DOHH2 (cell line): ENCODE measurements around the gene RBM4B.

Experiments used
- H3F3A ChIP-seq: fragments of 200-600 bp; sonication (generic), shearing (Covaris generic); 2 replicates; pipeline ENCODE4 v1.6.0; 2016; ENCODE audit warnings: antibody characterized with exemption, mild to moderate bottlenecking; ENCODE audit not compliant: control insufficient read depth, insufficient read depth
- H3K27ac ChIP-seq: fragments of 200-600 bp; sonication (generic); 2 replicates; pipeline ENCODE4 v1.5.1; 2014; ENCODE audit warnings: low read depth, mild to moderate bottlenecking, low read length, moderate library complexity
- H3K27me3 ChIP-seq: fragments of 200-600 bp; sonication (generic); 2 replicates; pipeline ENCODE4 v1.6.1; 2014; ENCODE audit warnings: mild to moderate bottlenecking, low read length, mixed read lengths; ENCODE audit not compliant: control insufficient read depth
- H3K36me3 ChIP-seq: fragments of 200-600 bp; sonication (generic); 2 replicates; pipeline ENCODE4 v1.6.1; 2014; ENCODE audit warnings: mild to moderate bottlenecking, low read length, moderate library complexity, mixed read lengths; ENCODE audit not compliant: control insufficient read depth
- H3K4me1 ChIP-seq: fragments of 200-600 bp; sonication (generic); 2 replicates; pipeline ENCODE4 v1.6.1; 2014; ENCODE audit warnings: mild to moderate bottlenecking, low read length, mixed read lengths; ENCODE audit not compliant: control insufficient read depth
- H3K4me2 ChIP-seq: fragments of 200-600 bp; sonication (generic); 2 replicates; pipeline ENCODE4 v1.6.0; 2014; ENCODE audit warnings: mild to moderate bottlenecking, low read length, moderate library complexity
- H3K4me3 ChIP-seq: fragments of 200-600 bp; sonication (generic); 2 replicates; pipeline ENCODE4 v1.5.1; 2014; ENCODE audit warnings: mild to moderate bottlenecking, low read length, mixed read lengths
- H3K79me2 ChIP-seq: fragments of 200-600 bp; sonication (generic); 2 replicates; pipeline ENCODE4 v1.6.1; 2014; ENCODE audit warnings: mild to moderate bottlenecking, low read length, mixed read lengths; ENCODE audit not compliant: control insufficient read depth
- H3K9me2 ChIP-seq: fragments of 200-600 bp; sonication (generic); replicated peaks from 2 replicates; pipeline ENCODE4 v1.6.1; 2014; ENCODE audit warnings: mild to moderate bottlenecking, low read length, mixed read lengths; ENCODE audit not compliant: control insufficient read depth
- H3K9me3 ChIP-seq: fragments of 200-600 bp; sonication (generic); 2 replicates; pipeline ENCODE4 v1.6.1; 2014; ENCODE audit warnings: antibody characterized with exemption, low read length, mixed read lengths; ENCODE audit not compliant: control insufficient read depth, insufficient read depth
- H4K20me1 ChIP-seq: fragments of 200-600 bp; sonication (generic); 2 replicates; pipeline ENCODE4 v1.6.0; 2014; ENCODE audit warnings: low read depth, mild to moderate bottlenecking, antibody characterized with exemption, low read length, moderate library complexity; ENCODE audit not compliant: control insufficient read depth, insufficient read depth
- EZH2phosphoT487 ChIP-seq: fragments of 200-600 bp; sonication (generic); IDR thresholded peaks from 2 replicates; pipeline ENCODE4 v1.6.1; 2017; ENCODE audit warnings: borderline replicate concordance, mild to moderate bottlenecking, antibody characterized with exemption, low read length, moderate library complexity, mixed read lengths
- TF ChIP-seq, protein P1 (sequence below): fragments of 200-600 bp; sonication (generic); IDR thresholded peaks from one replicate; pipeline ENCODE4 v1.5.1; 2014; ENCODE audit warnings: antibody characterized with exemption, mild to moderate bottlenecking, low read depth, low read length; ENCODE audit not compliant: poor library complexity, severe bottlenecking

Gene RBM4B

DNA sequence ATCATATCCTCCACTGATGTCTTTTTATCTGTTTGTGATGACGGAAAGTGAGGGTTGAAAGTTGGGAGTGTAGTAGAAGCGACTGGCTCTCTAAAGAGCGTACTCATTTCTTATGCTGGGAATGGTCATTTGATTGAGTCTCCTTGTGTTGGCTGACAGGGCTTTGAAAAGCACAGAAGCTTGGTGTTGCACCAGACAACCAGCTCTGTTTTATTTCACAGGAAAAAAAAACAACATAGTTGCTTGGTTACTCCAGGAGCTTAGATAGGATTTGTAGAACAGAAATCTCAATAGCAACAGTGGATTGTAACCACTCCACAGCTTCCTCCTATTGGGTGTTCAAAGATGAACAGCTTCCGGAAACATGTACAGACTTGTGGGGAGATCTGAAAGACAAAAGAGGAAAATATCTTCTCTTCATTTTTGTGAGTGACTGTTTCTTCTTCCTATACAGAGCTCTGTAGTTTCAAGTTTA, 58.6 kb downstream of the RBM4B start:
- Histone ChIP-seq H3K4me1 (peaks cover 53% of the 10 kb centered on the region), H3K36me3 (peaks cover 78% of the 10 kb centered on the region), H3K27ac (peak overlapping the region; percentile 0; the same call in 1 of the 2 replicates), H3K9me3 (no peaks in the 10 kb centered on the region), H3K4me2 (peak overlapping the region; percentile 97), H3K9me2 (no peaks in the 10 kb centered on the region), H4K20me1 (peaks cover 60% of the 10 kb centered on the region), H3K79me2 (peaks cover 95% of the 10 kb centered on the region), H3K4me3 (peak overlapping the region; percentile 89), H3K27me3 (no peaks in the 10 kb centered on the region), H3F3A (peaks cover 3% of the 10 kb centered on the region)
- TF ChIP-seq, protein P1, sequence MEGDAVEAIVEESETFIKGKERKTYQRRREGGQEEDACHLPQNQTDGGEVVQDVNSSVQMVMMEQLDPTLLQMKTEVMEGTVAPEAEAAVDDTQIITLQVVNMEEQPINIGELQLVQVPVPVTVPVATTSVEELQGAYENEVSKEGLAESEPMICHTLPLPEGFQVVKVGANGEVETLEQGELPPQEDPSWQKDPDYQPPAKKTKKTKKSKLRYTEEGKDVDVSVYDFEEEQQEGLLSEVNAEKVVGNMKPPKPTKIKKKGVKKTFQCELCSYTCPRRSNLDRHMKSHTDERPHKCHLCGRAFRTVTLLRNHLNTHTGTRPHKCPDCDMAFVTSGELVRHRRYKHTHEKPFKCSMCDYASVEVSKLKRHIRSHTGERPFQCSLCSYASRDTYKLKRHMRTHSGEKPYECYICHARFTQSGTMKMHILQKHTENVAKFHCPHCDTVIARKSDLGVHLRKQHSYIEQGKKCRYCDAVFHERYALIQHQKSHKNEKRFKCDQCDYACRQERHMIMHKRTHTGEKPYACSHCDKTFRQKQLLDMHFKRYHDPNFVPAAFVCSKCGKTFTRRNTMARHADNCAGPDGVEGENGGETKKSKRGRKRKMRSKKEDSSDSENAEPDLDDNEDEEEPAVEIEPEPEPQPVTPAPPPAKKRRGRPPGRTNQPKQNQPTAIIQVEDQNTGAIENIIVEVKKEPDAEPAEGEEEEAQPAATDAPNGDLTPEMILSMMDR, result no peak

DNA sequence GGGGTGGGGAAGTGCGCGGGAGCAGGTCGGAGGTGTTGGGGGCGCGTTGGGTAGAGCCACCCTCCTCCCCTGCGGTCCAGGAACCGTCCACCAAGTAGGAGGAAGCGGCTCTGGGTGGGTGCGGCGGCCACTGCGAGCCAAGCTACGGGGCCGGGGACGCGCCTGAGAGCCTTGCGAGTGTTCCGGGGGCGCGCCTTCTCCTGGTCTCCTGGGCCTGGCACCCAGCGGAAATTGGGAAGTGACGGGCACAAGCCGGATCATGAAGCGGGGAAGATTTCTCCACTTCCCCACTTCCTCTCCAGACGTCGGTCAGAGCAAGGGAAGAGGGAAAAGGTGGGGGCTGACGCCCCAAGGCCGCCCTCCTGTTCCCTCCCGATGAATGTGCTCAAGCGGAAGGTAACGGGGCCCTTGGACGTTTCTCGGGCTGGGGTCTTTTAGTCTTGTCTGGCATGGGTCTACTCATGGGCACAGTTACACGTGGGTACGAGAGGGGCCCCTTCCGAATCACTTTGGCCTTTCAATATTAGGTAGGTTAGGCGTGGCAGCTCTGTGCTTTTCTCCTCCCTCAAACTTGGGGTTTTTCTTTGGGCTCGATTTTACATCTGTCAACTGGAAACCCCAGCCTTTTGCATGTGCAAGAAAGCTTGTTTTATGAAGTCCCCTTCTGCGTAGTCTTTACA, 60.4 kb downstream of the RBM4B start:
- Histone ChIP-seq H3K4me2 (peak overlapping the region; percentile 97), H3K27me3 (no peaks in the 10 kb centered on the region), H3F3A (peaks cover 11% of the 10 kb centered on the region), H4K20me1 (peaks cover 42% of the 10 kb centered on the region), H3K4me1 (peaks cover 59% of the 10 kb centered on the region), H3K9me3 (no peaks in the 10 kb centered on the region), H3K4me3 (peak overlapping the region; percentile 89), H3K79me2 (peaks cover 85% of the 10 kb centered on the region), H3K27ac (peak overlapping the region; percentile 82), H3K36me3 (peaks cover 60% of the 10 kb centered on the region), H3K9me2 (no peaks in the 10 kb centered on the region)
- no peak for TF ChIP-seq EZH2phosphoT487
- TF ChIP-seq, protein P1, result no peak

DNA sequence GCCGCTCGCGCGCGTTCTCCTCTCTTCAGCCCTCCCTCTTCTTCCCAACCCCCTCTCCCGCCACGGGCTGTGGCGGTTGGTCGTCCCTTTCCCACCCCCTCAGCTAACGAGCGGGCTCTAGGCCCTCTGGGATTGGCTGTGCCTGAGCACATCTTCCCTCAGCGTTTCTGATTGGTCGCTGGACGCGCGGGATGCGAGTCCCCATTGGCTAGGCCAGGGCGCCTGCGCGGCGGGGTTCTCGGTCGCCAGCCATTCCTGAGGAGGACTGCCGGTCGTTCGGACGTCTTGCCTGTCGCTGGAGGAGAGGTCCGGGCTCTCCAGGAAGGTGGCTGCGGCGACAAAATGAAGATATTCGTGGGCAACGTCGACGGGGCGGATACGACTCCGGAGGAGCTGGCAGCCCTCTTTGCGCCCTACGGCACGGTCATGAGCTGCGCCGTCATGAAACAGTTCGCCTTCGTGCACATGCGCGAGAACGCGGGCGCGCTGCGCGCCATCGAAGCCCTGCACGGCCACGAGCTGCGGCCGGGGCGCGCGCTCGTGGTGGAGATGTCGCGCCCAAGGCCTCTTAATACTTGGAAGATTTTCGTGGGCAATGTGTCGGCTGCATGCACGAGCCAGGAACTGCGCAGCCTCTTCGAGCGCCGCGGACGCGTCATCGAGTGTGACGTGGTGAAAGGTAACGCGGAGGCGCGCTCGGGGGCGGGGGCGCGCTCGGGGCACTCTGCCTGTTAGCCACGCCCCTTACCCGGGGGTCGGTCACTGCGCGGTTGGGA, 61.1 kb downstream of the RBM4B start, which contains the start of gene RBM14:
TSS of gene RBM14 (plus strand) at position 252 of the 776 bp plus-strand sequence. CDS start at position 343, 91 bp downstream.
- Histone ChIP-seq H4K20me1 (peaks cover 37% of the 10 kb centered on the region), H3K9me2 (no peaks in the 10 kb centered on the region), H3K9me3 (no peaks in the 10 kb centered on the region), H3F3A (peaks cover 11% of the 10 kb centered on the region), H3K4me2 (peak within 1 kb of the TSS; percentile 97), H3K27me3 (no peaks in the 10 kb centered on the region), H3K27ac (peak within 1 kb of the TSS; percentile 82), H3K36me3 (peaks cover 53% of the 10 kb centered on the region), H3K4me3 (peak within 1 kb of the TSS; percentile 89), H3K4me1 (peaks cover 64% of the 10 kb centered on the region), H3K79me2 (peaks cover 83% of the 10 kb centered on the region)
- no peak for TF ChIP-seq EZH2phosphoT487
- TF ChIP-seq, protein P1, result no peak
